ENCODE measurements around the gene SLC9A9. TPM values are rescaled to one million over a fixed set of nuclear protein-coding genes. Genes with fewer than 3 reads are reported as not detected.

Gene SLC9A9
- total RNA-seq, 1 donor from 2014 or later = 0.22 TPM

DNA sequence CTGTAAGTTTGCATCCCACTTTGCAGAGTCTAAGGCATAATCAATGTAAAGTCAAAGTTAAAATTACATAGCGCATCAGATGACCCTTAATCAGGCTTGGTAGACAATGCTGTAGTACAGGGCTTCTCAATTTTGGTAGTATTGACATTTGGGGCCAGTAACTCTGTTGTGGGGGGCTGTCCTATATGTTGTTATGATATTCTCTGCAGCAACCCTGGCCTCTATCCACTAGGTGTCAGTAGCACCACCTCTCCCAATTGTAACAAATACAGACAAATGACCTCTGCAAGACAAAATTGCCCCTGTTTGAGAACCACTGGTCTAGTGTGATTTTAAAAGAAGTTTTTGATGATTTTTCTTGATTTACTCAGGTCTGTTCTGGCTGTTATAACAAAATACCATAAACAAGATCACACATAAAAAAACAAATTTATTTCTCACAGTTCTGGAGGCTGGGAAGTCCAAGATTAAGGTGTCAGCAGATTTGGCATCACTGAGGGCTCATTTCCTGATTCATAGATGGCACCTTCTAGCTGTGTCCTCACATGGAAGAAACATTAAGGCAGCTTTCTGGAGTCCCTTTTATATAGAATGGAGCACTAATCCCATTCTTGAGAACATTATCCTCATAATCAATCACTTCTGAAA is 37.6 kb upstream of the SLC9A9 start:
- Histone ChIP-seq H3K27ac (no peak overlapping the region), H3K27me3 (no peaks in the 10 kb centered on the region), H3F3A (ENCODE audit: low read depth) (no peaks in the 10 kb centered on the region), H3K36me3 (no peaks in the 10 kb centered on the region), H4K20me1 (ENCODE audit: low read depth) (no peaks in the 10 kb centered on the region), H3K9me3 (ENCODE audit: low read depth) (no peaks in the 10 kb centered on the region), H3K4me3 (no peak overlapping the region), H3K9ac (no peak overlapping the region), H3K79me2 (ENCODE audit: low read depth) (no peaks in the 10 kb centered on the region), H2AFZ (replicated peaks) (no peak overlapping the region), H3K4me1 (no peaks in the 10 kb centered on the region), H3K4me2 (no peak overlapping the region)
- Mint-ChIP-seq H3K9me3 (no peaks in the 10 kb centered on the region), H3K36me3 (no peaks in the 10 kb centered on the region), H3K27ac (no peak overlapping the region), H3K27me3 (ENCODE audit: insufficient read depth, low read depth) (peaks cover 4% of the 10 kb centered on the region), H3K4me1 (peaks cover 17% of the 10 kb centered on the region), H3K4me3 (no peak overlapping the region)
- DNase-seq (ENCODE audit: low spot score) = peak; percentile 53
- TF ChIP-seq, protein P1, sequence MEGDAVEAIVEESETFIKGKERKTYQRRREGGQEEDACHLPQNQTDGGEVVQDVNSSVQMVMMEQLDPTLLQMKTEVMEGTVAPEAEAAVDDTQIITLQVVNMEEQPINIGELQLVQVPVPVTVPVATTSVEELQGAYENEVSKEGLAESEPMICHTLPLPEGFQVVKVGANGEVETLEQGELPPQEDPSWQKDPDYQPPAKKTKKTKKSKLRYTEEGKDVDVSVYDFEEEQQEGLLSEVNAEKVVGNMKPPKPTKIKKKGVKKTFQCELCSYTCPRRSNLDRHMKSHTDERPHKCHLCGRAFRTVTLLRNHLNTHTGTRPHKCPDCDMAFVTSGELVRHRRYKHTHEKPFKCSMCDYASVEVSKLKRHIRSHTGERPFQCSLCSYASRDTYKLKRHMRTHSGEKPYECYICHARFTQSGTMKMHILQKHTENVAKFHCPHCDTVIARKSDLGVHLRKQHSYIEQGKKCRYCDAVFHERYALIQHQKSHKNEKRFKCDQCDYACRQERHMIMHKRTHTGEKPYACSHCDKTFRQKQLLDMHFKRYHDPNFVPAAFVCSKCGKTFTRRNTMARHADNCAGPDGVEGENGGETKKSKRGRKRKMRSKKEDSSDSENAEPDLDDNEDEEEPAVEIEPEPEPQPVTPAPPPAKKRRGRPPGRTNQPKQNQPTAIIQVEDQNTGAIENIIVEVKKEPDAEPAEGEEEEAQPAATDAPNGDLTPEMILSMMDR (IDR thresholded peaks at IDR 0.05) = peak; percentile 78
- no peak for TF ChIP-seq EZH2phosphoT487 (IDR thresholded peaks at IDR 0.05)
- no peak for TF ChIP-seq EZH2 (IDR thresholded peaks at IDR 0.05)

- Mint-ChIP-seq H3K4me3 (no peak overlapping the region), H3K27me3 (ENCODE audit: insufficient read depth, low read depth) (peaks cover 4% of the 10 kb centered on the region)
- H2AFZ ChIP-seq (replicated peaks) = peak overlapping the region; percentile 29
Measured at GRCh38 chr3:143884861-143885260, 36.6 kb upstream of the SLC9A9 start.

GRCh38 chr3:143883151-143883550 is 34.9 kb upstream of the SLC9A9 start:
- no peak overlapping the region for H3K27ac ChIP-seq
- Mint-ChIP-seq H3K27me3 (ENCODE audit: insufficient read depth, low read depth) (peaks cover 2% of the 10 kb centered on the region), H3K27ac (no peak overlapping the region), H3K4me3 (no peak overlapping the region), H3K36me3 (no peaks in the 10 kb centered on the region), H3K4me1 (peaks cover 12% of the 10 kb centered on the region), H3K9me3 (no peaks in the 10 kb centered on the region)
- no peaks in the 10 kb centered on the region for H3K79me2 ChIP-seq (ENCODE audit: low read depth)
- H4K20me1 ChIP-seq (ENCODE audit: low read depth) = no peaks in the 10 kb centered on the region
- no peak for DNase-seq (ENCODE audit: low spot score)
- H3K9ac ChIP-seq = no peak overlapping the region
- H3K36me3 ChIP-seq = no peaks in the 10 kb centered on the region
- no peaks in the 10 kb centered on the region for H3F3A ChIP-seq (ENCODE audit: low read depth)
- H3K4me2 ChIP-seq = no peak overlapping the region
- H3K27me3 ChIP-seq = no peaks in the 10 kb centered on the region
- TF ChIP-seq, protein P1 (IDR thresholded peaks at IDR 0.05) = no peak
- TF ChIP-seq EZH2 (IDR thresholded peaks at IDR 0.05) (no peak), EZH2phosphoT487 (IDR thresholded peaks at IDR 0.05) (no peak)
- H2AFZ ChIP-seq (replicated peaks) = no peak overlapping the region
- H3K4me1 ChIP-seq = no peaks in the 10 kb centered on the region
- H3K9me3 ChIP-seq (ENCODE audit: low read depth) = no peaks in the 10 kb centered on the region
- H3K4me3 ChIP-seq = no peak overlapping the region

More at GRCh38 chr3:143884861-143885260, 36.6 kb upstream of the SLC9A9 start:
- H3K27ac Mint-ChIP-seq = no peak overlapping the region
- no peaks in the 10 kb centered on the region for H4K20me1 ChIP-seq (ENCODE audit: low read depth)
- H3K4me1 ChIP-seq = no peaks in the 10 kb centered on the region
- H3K4me3 ChIP-seq = no peak overlapping the region
- H3K9ac ChIP-seq = no peak overlapping the region
- no peak overlapping the region for H3K27ac ChIP-seq
- no peak for DNase-seq (ENCODE audit: low spot score)
- H3K4me1 Mint-ChIP-seq = peaks cover 19% of the 10 kb centered on the region
- H3K36me3 ChIP-seq = no peaks in the 10 kb centered on the region
- TF ChIP-seq EZH2phosphoT487 (IDR thresholded peaks at IDR 0.05) (no peak), EZH2 (IDR thresholded peaks at IDR 0.05) (no peak)
- TF ChIP-seq, protein P1 (IDR thresholded peaks at IDR 0.05) = no peak
- H3K9me3 Mint-ChIP-seq = no peaks in the 10 kb centered on the region
- H3K36me3 Mint-ChIP-seq = no peaks in the 10 kb centered on the region
- no peaks in the 10 kb centered on the region for H3K79me2 ChIP-seq (ENCODE audit: low read depth)
- H3K9me3 ChIP-seq (ENCODE audit: low read depth) = no peaks in the 10 kb centered on the region
- H3K27me3 ChIP-seq = no peaks in the 10 kb centered on the region
- no peaks in the 10 kb centered on the region for H3F3A ChIP-seq (ENCODE audit: low read depth)
- no peak overlapping the region for H3K4me2 ChIP-seq

All from neural progenitor cell (in vitro differentiated cells).